Calu3 (cell line): ENCODE data around the gene MICALL1. TPM values are rescaled to one million over a fixed set of nuclear protein-coding genes. Genes with fewer than 3 reads are reported as not detected.

Experiments
- BruUV-seq: library from RNA; stranded (reverse); fragments of 400-500 nt; replicated peaks from 2 replicates; lab custom pipeline; 2021; lab: Mats Ljungman, UMichigan
- CTCF ChIA-PET: fragments of 300-600 bp; sonication (Branson Sonifier 250); formaldehyde crosslinking; loops from one replicate; lab custom pipeline; 2022; ENCODE audit warnings: antibody characterized with exemption; lab: Charles Lee
- DNase-seq: peaks from one replicate; pipeline ENCODE4 v3.0.0; 2022
- H3K27ac Mint-ChIP-seq: one replicate; pipeline ENCODE4 v1.8.0; 2022; ENCODE audit warnings: mixed read lengths; ENCODE audit not compliant: unreplicated experiment
- H3K27me3 Mint-ChIP-seq: one replicate; pipeline ENCODE4 v1.8.0; 2022; ENCODE audit warnings: mixed read lengths; ENCODE audit not compliant: unreplicated experiment
- H3K36me3 Mint-ChIP-seq: one replicate; pipeline ENCODE4 v1.8.0; 2022; ENCODE audit warnings: mild to moderate bottlenecking, moderate library complexity, mixed read lengths; ENCODE audit not compliant: insufficient read depth, unreplicated experiment
- H3K4me1 Mint-ChIP-seq: one replicate; pipeline ENCODE4 v1.8.0; 2022; ENCODE audit warnings: mild to moderate bottlenecking, low read depth, mixed read lengths; ENCODE audit not compliant: unreplicated experiment
- H3K4me3 Mint-ChIP-seq: one replicate; pipeline ENCODE4 v1.8.0; 2022; ENCODE audit warnings: mild to moderate bottlenecking, low read depth, moderate library complexity, mixed read lengths; ENCODE audit not compliant: unreplicated experiment
- H3K9me3 Mint-ChIP-seq: one replicate; pipeline ENCODE4 v1.8.0; 2022; ENCODE audit warnings: low read depth, mixed read lengths; ENCODE audit not compliant: unreplicated experiment
- CTCF ChIP-seq: fragments of 200-600 bp; IDR thresholded peaks from one replicate; pipeline ENCODE4 v1.8.0; 2022; ENCODE audit warnings: antibody characterized with exemption; ENCODE audit not compliant: unreplicated experiment
- intact Hi-C: fragments of 100-400 bp; cut with micrococcal nuclease; formaldehyde crosslinking; loops from one replicate; pipeline ENCODE4 v1.10.0; 2022; ENCODE audit not compliant: unreplicated experiment
- total RNA-seq: library from RNA; stranded (reverse); gene quantifications from 2 replicates; pipeline ENCODE4 v1.2.3, GENCODE V29; 2022

The MICALL1 gene
- total RNA-seq, 1 experiment from 2014 or later: 69.7 TPM

GRCh38 chr22:37985751-37986281, 79.7 kb downstream of the MICALL1 start:
- H3K27ac Mint-ChIP-seq: no peak overlapping the region
- intact Hi-C loops: no loop called here
- no peaks in the 10 kb centered on the region for H3K27me3 Mint-ChIP-seq
- CTCF ChIA-PET: interaction anchor here (0.7 kb wide), 1 partner anchor 19 kb away, joined by 6 read pairs; no protein-coding TSS in a partner anchor
- no peaks in the 10 kb centered on the region for H3K4me1 Mint-ChIP-seq
- no peak overlapping the region for H3K4me3 Mint-ChIP-seq
- TF ChIP-seq CTCF: no peak
- BruUV-seq: no TSS peak
- no peaks in the 10 kb centered on the region for H3K36me3 Mint-ChIP-seq
- no peak for DNase-seq
- no peaks in the 10 kb centered on the region for H3K9me3 Mint-ChIP-seq

DNA sequence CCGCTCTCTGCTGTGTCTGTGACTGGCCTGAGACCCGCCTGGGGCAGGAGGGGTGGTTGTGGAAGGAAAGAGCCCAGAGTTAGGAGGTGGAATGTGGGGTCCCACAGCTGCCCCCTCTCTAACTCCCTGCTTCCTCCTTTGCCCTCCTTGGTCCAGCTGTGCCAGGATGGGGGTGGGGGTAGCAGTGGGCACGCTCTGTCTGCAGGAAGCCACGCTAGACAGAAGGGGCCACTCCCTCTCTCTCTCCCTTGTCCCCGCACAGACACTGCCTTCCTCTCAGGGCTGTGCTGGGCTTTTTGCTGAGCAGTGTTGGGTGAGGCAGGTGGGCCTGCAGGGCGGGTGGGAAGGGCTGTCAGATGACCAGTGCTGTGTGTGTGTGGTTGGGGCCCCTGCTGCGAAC, 80.3 kb downstream of the MICALL1 start:
- Mint-ChIP-seq H3K9me3 (no peaks in the 10 kb centered on the region), H3K4me1 (no peaks in the 10 kb centered on the region), H3K27me3 (no peaks in the 10 kb centered on the region), H3K27ac (no peak overlapping the region), H3K4me3 (no peak overlapping the region), H3K36me3 (no peaks in the 10 kb centered on the region)
- BruUV-seq: no TSS peak
- DNase-seq: no peak
- intact Hi-C loops: no loop called here
- no peak for TF ChIP-seq CTCF
- CTCF ChIA-PET: no interaction called here

- Mint-ChIP-seq H3K4me3 (no peak overlapping the region), H3K27ac (no peak overlapping the region), H3K36me3 (no peaks in the 10 kb centered on the region), H3K27me3 (no peaks in the 10 kb centered on the region), H3K9me3 (no peaks in the 10 kb centered on the region), H3K4me1 (no peaks in the 10 kb centered on the region)
- no peak for TF ChIP-seq CTCF
- intact Hi-C loops: no loop called here
- CTCF ChIA-PET: no interaction called here
- no peak for DNase-seq
- no TSS peak for BruUV-seq
Observed at GRCh38 chr22:37989146-37990045, 83.3 kb downstream of the MICALL1 start.

DNA sequence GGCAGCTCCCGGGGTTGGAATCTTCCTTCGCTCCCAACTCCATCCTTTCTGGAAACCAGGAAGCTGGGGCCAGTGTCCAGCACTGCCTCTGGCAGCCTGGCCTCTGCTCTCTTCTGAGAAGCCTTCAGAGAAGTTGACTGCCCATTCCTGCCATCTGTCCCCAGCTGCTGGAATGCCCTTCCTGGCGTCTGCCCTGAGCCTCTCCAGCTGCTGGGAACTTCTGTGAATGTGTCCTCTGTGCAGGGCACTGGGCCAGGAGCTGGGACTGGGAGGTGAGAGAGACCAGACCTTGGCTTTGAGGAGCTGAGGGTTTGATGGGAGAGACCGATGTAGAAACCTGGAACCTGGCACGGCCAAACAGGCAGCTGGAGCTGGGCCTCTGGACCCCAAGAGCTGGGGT, 84.2 kb downstream of the MICALL1 start:
- no peaks in the 10 kb centered on the region for H3K36me3 Mint-ChIP-seq
- no peak overlapping the region for H3K4me3 Mint-ChIP-seq
- no peak overlapping the region for H3K27ac Mint-ChIP-seq
- BruUV-seq: no TSS peak
- intact Hi-C loops: no loop called here
- no peaks in the 10 kb centered on the region for H3K9me3 Mint-ChIP-seq
- no peak for DNase-seq
- TF ChIP-seq CTCF: no peak
- H3K4me1 Mint-ChIP-seq: no peaks in the 10 kb centered on the region
- H3K27me3 Mint-ChIP-seq: no peaks in the 10 kb centered on the region
- CTCF ChIA-PET: no interaction called here
